Right ventricle myocardium superior (tissue), 1 donor: ENCODE data around the gene NTRK2. TPM values are rescaled to one million over a fixed set of nuclear protein-coding genes. Genes with fewer than 3 reads are reported as not detected.

ENCODE experiments used
- ATAC-seq: fragments of 200-7000 bp; cut with Tn5 transposase; one replicate; pipeline ENCODE4 v1.9.1; 2020; ENCODE audit warnings: mild to moderate bottlenecking; ENCODE audit not compliant: poor library complexity
- DNase-seq: peaks from one replicate; pipeline ENCODE4 v3.0.0-alpha.2; 2020
- intact Hi-C: fragments of 100-400 bp; cut with DNase I; formaldehyde crosslinking; loops from one replicate; pipeline ENCODE4 v1.11.2; 2022
- total RNA-seq: library from RNA; stranded (reverse); fragmentation: NEBNext Ultra II Directional; extraction: Animal tissue kit (Norgen Biotek cat#: 25700); gene quantifications from one replicate; pipeline ENCODE4 v1.2.1, GENCODE V29; 2021
- donor health status: DM: no; HTN: yes; CAD: no; lungs with severe emphysema.

NTRK2 gene
- total RNA-seq, 1 donor from 2014 or later = 4.5 TPM

GRCh38 chr9:84827216-84827765 lies 157.8 kb downstream of the NTRK2 start:
- DNase-seq = peak; percentile 49
- peak; percentile 69 for ATAC-seq
- intact Hi-C loops = no loop called here

GRCh38 chr9:84828046-84828445 lies 158.5 kb downstream of the NTRK2 start:
- ATAC-seq (no peak), DNase-seq (no peak)
- intact Hi-C loops = no loop called here

- intact Hi-C loops = no loop called here
- no peak for DNase-seq
- ATAC-seq = no peak
These were observed 159.9 kb downstream of the NTRK2 start for GRCh38 chr9:84829471-84829870.

DNA sequence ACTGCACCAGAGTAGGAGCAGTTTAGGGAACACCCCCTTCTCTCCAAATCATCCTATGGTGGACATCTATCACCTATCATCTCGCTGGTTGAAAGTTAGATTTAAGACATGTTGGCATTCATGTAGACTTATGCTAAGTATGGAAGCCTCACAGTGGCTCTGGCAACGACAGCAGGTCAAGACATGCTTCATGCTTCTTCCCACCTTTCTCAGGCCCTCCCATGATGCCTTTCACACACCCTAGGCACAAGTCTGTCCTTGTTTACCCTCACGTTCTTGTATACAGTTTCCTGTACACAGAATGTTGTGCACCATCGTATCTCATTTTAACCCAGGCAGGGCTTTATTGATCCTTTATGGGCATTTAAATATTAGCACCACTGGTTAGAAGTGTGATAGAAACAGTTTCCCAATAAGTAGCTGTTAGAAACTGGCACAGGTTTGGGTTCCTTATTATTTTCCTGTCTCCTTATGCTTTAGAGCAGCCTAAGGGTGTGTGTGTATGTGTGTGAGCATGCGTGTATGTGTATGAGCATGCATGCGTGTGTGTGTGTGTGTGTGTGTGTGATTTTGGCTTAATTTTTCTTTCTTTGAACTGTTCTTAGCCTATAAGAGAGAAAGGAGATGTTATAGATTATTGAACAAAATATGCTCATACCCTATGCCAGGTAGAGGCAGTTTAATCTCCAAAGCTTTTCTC lies 160.6 kb downstream of the NTRK2 start:
- ATAC-seq = no peak
- intact Hi-C loops = no loop called here
- DNase-seq = no peak

GRCh38 chr9:84831377-84831776 lies 161.8 kb downstream of the NTRK2 start:
- intact Hi-C loops = no loop called here
- ATAC-seq = no peak
- DNase-seq = no peak

DNA sequence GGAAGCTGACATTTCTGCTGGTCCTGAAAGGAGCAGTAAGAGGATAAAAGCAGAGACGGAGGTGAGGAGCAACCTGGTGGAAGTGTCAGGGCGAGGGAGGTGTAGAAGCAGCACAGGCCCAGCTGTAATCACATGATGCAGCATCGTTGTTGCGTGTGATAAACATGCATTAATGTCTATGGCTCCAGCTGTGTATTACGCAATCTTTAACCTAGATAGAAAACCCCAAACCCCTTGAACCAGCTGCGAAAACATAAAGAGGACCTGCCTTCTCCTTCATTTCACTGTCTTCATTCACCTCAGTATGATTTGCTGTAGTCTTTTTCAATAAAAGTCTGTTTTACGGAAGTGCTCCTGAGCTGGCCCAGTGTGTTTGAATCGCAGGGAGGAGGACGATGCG lies 162.9 kb downstream of the NTRK2 start:
- intact Hi-C loops = no loop called here
- ATAC-seq (no peak), DNase-seq (no peak)

DNA sequence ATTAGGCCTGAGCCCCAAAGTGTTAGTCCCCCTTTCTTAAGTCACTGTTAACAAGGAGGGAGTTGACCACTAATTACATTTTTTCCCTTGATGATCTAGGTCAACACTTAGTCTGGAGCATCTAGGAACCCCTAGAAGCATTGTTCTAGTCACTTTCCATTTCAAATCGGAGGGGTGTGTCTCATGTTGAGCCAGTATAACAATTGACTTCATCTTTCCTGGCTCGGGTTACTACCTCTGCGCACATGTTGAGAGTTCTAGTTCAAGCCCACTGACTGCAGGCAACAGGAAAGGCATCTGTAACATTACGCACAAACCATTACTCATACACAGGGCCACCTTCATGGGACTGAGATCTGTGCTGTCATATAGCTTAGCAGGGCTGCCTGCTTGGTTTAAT lies 164.9 kb downstream of the NTRK2 start:
- DNase-seq (no peak), ATAC-seq (no peak)
- intact Hi-C loops = no loop called here

DNA sequence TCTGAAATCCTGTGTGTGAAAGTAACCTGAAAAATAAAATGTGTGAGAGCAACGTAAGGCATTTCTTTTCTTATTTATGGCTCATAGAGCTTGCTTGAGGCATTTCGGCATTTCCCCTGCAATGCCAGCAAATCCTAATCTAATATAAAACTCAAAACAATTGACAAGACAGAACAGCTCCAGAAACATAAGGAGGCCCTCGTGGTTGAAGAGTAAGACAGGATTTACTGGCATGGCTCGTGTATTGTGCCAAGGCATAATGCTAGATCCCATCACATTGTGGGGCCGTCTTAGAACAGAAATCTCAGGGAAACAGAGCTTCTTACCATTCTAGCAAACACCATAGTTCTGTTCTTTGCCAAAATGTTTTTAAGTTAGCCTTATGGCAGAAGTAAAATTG lies 166.2 kb downstream of the NTRK2 start:
- intact Hi-C loops = no loop called here
- DNase-seq (no peak), ATAC-seq (no peak)

DNA sequence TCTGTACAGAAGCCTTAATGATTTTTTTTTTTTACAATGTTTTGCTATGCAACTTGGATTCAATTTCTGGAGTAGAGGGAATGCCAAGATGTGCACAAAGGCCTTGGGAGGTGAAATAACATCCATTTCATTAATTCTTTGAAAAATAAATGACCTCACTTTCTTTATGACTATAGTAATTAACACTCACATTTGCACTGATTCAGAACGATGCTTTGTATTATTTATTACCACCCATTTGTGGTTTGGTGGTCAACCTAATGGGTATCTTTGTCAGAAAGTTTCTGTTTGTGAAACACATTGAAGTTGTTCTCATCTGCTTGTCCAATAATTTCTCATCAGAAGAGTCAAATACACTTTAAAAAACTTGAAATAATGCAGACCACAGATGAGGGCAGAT lies 169.3 kb downstream of the NTRK2 start:
- intact Hi-C loops = no loop called here
- DNase-seq (no peak), ATAC-seq (no peak)

DNA sequence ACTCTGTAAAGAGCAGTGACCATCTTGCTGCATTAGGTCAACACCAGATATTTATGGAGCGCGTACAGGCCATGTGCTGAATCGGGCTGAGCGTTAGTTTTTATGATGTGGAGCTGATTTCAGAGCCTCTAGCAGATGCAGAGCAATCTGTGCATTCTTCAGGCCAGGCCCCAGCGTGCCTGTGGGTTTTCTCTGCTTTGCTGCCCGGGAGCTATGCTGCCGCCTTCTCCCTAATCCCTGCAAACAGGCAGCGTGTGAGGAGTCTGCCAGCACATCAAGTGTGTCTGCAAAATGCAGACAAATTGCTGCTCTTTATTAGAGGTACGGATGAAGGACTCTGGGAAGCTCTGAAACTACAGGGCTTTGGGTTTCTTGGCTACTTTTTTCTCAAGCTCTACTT lies 170.0 kb downstream of the NTRK2 start:
- intact Hi-C loops = no loop called here
- DNase-seq = no peak
- no peak for ATAC-seq

- DNase-seq = no peak
- intact Hi-C loops = loop anchor here (10.0 kb wide), 1 partner anchor 57 kb away; no protein-coding TSS in a partner anchor
- ATAC-seq = no peak
These were observed 172.4 kb downstream of the NTRK2 start for GRCh38 chr9:84841931-84842330.

DNA sequence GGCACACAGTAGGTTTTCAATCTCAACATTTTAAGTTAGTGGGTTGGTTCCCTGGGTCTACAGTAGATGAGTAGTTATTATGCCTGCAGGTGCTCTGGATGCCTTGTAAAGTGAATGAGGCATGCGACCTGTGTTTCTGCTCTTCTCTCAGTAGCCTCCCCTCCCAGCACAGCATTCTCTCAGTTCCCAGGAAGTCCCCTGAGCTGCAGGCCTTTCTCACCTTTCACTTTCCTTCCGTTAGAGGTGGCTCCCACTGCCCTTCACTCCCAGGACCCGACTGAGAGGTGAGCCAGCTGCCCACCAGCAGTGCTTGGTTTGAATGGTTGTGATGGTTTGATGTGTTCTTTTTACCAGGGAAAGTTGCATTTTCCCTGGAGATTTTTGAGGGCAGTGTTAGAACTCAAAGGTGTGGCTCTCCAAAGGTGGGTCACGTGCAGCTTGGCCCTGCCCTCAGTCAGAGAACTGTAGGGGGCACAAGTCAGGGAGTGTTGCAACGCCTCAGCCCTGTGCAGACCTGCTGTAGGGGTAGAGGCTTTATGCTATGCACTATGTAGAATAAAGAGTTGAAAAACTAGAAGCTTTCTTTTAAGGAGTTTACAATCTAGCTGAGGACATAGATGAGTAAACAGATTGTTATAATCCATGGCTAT lies 173.8 kb downstream of the NTRK2 start:
- intact Hi-C loops = loop anchor here (10.0 kb wide), 1 partner anchor 58 kb away; no protein-coding TSS in a partner anchor
- DNase-seq (no peak), ATAC-seq (no peak)

- DNase-seq (no peak), ATAC-seq (no peak)
- intact Hi-C loops = loop anchor here (10.0 kb wide), 1 partner anchor 61 kb away; no protein-coding TSS in a partner anchor
These were observed 176.7 kb downstream of the NTRK2 start for GRCh38 chr9:84845956-84846900.

- no peak for ATAC-seq
- intact Hi-C loops = loop anchor here (10.0 kb wide), 1 partner anchor 62 kb away; no protein-coding TSS in a partner anchor
- DNase-seq = no peak
These were observed 177.4 kb downstream of the NTRK2 start for GRCh38 chr9:84846906-84847305.

DNA sequence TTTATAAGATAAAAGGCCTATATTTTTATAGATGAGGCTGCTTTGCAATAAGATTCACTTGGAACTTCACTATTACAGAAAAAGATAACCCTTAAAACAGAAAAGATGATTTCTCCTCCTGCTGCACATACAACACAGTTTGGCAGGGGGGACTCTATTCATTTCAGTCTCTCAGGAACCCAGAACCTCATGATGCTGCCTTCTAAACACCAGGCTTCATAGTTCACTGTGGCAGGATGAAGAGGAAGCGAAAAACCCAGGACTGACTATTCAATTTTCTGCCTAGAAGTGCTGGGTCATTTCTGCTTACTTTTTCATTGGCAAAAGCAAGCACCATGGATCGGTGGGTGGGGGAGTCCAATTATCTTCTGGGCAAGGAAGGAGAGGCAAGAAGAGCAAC lies 179.5 kb downstream of the NTRK2 start:
- ATAC-seq = no peak
- no peak for DNase-seq
- intact Hi-C loops = loop anchor here (10.0 kb wide), 1 partner anchor 64 kb away; no protein-coding TSS in a partner anchor

GRCh38 chr9:84850830-84851392 lies 181.4 kb downstream of the NTRK2 start:
- ATAC-seq = no peak
- DNase-seq = no peak
- intact Hi-C loops = loop anchor here (5.0 kb wide), 1 partner anchor 96 kb away; no protein-coding TSS in a partner anchor

- ATAC-seq (peak; percentile 63), DNase-seq (no peak)
These were observed 182.5 kb downstream of the NTRK2 start for GRCh38 chr9:84851935-84852585.

More at GRCh38 chr9:84851935-84852585, 182.5 kb downstream of the NTRK2 start:
- intact Hi-C loops = loop anchor here (5.0 kb wide), 1 partner anchor 95 kb away; no protein-coding TSS in a partner anchor
